Thyroid gland (tissue), 4 donors: ENCODE results near the gene GALNTL6.

Experiments
- POLR2A ChIP-seq, 2 donors: fragments of 450-650 bp; IDR thresholded peaks; one replicate each; pipeline ENCODE4 v1.6.1; 2017; ENCODE audit warnings: antibody characterized with exemption in 2 of 2, mild to moderate bottlenecking in 2 of 2, moderate library complexity in 1 of 2
- TF ChIP-seq, protein P1 (sequence below), 6 experiments: fragments of 200-600 bp in 3 of 6; fragments of 450-650 bp in 3 of 6; sonication (generic) in 3 of 6; IDR thresholded peaks; one replicate each; pipeline ENCODE4 v1.5.1; 2016 to 2019; ENCODE audit warnings: antibody characterized with exemption in 6 of 6, mild to moderate bottlenecking in 2 of 6, inconsistent platforms in 1 of 6, moderate library complexity in 1 of 6

DNA sequence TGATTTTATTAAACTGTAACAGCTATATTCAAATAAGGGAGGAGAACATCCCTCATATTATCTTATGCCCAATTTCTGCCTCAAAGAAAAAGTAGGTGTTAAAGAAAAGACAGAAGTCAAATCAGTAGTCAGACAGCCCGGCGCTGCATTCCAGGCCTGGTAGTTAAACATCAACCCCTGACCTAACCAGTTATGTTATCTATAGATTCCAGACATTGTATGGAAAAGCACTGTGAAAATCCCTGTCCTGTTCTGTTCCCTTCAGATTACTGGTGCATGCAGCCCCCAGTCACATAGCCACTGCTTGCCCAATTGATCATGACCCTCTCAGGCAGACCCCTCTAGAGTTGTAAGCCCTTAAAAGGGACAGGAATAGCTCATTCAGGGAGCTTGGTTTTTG is 1085.5 kb downstream of the GALNTL6 start:
- TF ChIP-seq, protein P1, sequence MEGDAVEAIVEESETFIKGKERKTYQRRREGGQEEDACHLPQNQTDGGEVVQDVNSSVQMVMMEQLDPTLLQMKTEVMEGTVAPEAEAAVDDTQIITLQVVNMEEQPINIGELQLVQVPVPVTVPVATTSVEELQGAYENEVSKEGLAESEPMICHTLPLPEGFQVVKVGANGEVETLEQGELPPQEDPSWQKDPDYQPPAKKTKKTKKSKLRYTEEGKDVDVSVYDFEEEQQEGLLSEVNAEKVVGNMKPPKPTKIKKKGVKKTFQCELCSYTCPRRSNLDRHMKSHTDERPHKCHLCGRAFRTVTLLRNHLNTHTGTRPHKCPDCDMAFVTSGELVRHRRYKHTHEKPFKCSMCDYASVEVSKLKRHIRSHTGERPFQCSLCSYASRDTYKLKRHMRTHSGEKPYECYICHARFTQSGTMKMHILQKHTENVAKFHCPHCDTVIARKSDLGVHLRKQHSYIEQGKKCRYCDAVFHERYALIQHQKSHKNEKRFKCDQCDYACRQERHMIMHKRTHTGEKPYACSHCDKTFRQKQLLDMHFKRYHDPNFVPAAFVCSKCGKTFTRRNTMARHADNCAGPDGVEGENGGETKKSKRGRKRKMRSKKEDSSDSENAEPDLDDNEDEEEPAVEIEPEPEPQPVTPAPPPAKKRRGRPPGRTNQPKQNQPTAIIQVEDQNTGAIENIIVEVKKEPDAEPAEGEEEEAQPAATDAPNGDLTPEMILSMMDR (IDR thresholded peaks at IDR 0.05), result no peak
- no peak for TF ChIP-seq POLR2A (IDR thresholded peaks at IDR 0.05)
